GM10266 (cell line): ENCODE data around the gene STAG3.
A peak's percentile ranks its signal among the peaks of the same experiment; 100 is the strongest.
"Not testable (repeated sequence)": the region's sequence is repeated elsewhere in the genome, so short reads cannot be mapped to it uniquely, and the experiment has no call there.

ENCODE experiments used
- DNase-seq: peaks from one replicate; pipeline ENCODE4 v3.0.0; 2012; ENCODE audit errors: extremely low spot score
- CTCF ChIP-seq: IDR thresholded peaks from 2 replicates; pipeline ENCODE4 v1.5.1; 2012; ENCODE audit warnings: mild to moderate bottlenecking, low read depth; ENCODE audit not compliant: control insufficient read depth, insufficient read depth; ENCODE audit errors: missing control alignments

The STAG3 gene

GRCh38 chr7:100221231-100221718 is 43.6 kb downstream of the STAG3 start:
- no peak for TF ChIP-seq CTCF
- DNase-seq = peak; percentile 70

GRCh38 chr7:100221767-100222444 is 44.2 kb downstream of the STAG3 start:
- peak; percentile 44 for DNase-seq

GRCh38 chr7:100222445-100223132 is 44.9 kb downstream of the STAG3 start:
- no peak for DNase-seq
- no peak for TF ChIP-seq CTCF

More at GRCh38 chr7:100221767-100222444, 44.2 kb downstream of the STAG3 start:
- TF ChIP-seq CTCF = no peak

- not testable (repeated sequence) for DNase-seq
These were observed 45.7 kb downstream of the STAG3 start for GRCh38 chr7:100223376-100223927.

- DNase-seq = not testable (repeated sequence)
These were observed 47.2 kb downstream of the STAG3 start for GRCh38 chr7:100224891-100225290.

- DNase-seq = not testable (repeated sequence)
These were observed 57.1 kb downstream of the STAG3 start for GRCh38 chr7:100234660-100235317.

GRCh38 chr7:100239975-100240374 is 62.3 kb downstream of the STAG3 start:
- DNase-seq = not testable (repeated sequence)

GRCh38 chr7:100243385-100243784 is 65.7 kb downstream of the STAG3 start:
- DNase-seq = peak; percentile 80

GRCh38 chr7:100244988-100245605 is 67.4 kb downstream of the STAG3 start:
- DNase-seq = not testable (repeated sequence)

- not testable (repeated sequence) for DNase-seq
These were observed 68.6 kb downstream of the STAG3 start for GRCh38 chr7:100246121-100246864.

GRCh38 chr7:100246865-100247137 is 69.1 kb downstream of the STAG3 start:
- not testable (repeated sequence) for DNase-seq
